Measurements from ENCODE around the gene DCC.

DCC gene

DNA sequence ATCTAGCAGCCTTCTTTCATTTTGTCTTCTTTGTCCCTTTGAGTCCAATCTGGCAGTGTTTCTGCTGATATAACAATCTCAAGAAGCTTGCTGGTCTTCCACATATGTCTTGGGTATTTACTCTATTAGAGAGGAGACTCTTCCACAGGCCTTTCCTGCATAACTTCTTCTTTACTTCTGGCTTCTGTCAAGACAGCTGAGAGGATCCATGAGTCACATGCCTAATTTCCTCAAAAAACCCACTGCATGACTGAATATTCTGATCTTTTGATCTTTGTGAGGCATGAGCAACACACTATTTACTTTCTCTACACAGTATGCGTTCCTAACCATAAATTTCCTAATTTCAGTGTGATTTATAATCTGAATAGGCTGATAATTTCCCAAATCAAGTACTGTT is 5.1 kb upstream of the DCC start:
- no peak overlapping the region for H3K4me3 Mint-ChIP-seq
- H3K27ac Mint-ChIP-seq = no peak overlapping the region
- no peaks in the 10 kb centered on the region for H3K9me3 Mint-ChIP-seq
- H3K36me3 Mint-ChIP-seq (ENCODE audit: low read depth) = no peaks in the 10 kb centered on the region
- H3K27me3 Mint-ChIP-seq (ENCODE audit: low read depth) = peaks cover 5% of the 10 kb centered on the region
- peaks cover 3% of the 10 kb centered on the region for H3K4me1 Mint-ChIP-seq
- TF ChIP-seq CTCF (IDR thresholded peaks at IDR 0.05; ENCODE audit: unreplicated experiment in 3 of 3) = no peak

DNA sequence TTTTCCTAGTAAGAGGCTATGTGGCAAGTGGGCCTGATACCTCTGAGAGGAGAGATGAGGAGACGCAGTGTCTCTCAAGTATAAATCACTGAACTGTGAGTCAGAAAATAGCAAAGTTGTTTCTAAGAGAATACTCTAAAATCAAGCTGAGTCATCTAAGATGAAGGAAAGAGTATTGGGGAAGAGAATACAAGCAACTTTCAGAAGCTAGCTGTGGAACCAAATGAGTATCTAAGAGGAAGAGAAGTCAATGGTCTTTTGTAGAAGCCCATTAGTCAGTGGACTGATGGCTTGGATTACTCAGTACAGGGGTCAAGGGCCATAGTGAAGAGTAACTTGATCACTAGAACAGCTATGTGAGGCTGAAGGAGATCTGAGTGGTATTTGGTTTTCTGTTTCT is 2.7 kb upstream of the DCC start:
- no peak for TF ChIP-seq CTCF (IDR thresholded peaks at IDR 0.05; ENCODE audit: unreplicated experiment in 3 of 3)
- H3K4me1 Mint-ChIP-seq = peaks cover 21% of the 10 kb centered on the region
- H3K9me3 Mint-ChIP-seq = no peaks in the 10 kb centered on the region
- H3K4me3 Mint-ChIP-seq = no peak overlapping the region
- no peak overlapping the region for H3K27ac Mint-ChIP-seq
- peaks cover 5% of the 10 kb centered on the region for H3K27me3 Mint-ChIP-seq (ENCODE audit: low read depth)
- no peaks in the 10 kb centered on the region for H3K36me3 Mint-ChIP-seq (ENCODE audit: low read depth)

DNA sequence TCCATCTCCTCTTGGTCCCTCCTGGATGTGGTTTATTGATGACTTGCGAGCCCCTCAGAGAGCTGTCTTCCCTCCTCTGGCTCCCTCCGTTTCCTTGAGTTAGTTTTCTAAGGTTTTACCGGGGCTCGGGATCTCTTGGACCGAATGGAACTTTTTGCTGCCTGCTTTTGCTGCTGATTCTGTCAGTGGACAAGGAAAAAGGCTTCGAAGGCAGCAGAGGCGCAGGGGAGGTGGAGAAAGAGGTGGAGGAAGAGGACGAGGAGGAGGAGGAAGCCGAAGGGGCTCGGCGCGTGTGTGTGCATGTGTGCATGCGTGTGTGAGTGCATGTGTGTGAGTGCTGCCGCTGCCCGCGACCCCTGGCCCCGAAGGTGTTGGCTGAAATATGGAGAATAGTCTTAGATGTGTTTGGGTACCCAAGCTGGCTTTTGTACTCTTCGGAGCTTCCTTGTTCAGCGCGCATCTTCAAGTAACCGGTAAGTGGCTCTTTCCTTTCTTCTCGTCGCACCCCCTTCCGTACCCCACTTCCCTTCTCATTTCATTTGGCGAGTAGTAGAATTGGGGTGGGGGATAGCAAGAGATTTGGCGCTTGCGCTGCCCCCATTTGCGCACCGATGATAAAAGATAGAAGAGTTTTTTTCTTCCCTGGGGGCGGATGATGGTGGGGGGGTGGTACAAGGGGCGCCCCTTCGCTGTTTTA is 557 bp downstream of the DCC start:
- H3K9me3 Mint-ChIP-seq = no peaks in the 10 kb centered on the region
- no peaks in the 10 kb centered on the region for H3K36me3 Mint-ChIP-seq (ENCODE audit: low read depth)
- H3K27ac Mint-ChIP-seq = no peak overlapping the region
- H3K4me1 Mint-ChIP-seq = peaks cover 27% of the 10 kb centered on the region
- peak overlapping the region in 2 of 3 experiments; percentile 86 for H3K4me3 Mint-ChIP-seq
- TF ChIP-seq CTCF (IDR thresholded peaks at IDR 0.05; ENCODE audit: unreplicated experiment in 3 of 3) = no peak
- H3K27me3 Mint-ChIP-seq (ENCODE audit: low read depth) = peaks cover 5% of the 10 kb centered on the region

DNA sequence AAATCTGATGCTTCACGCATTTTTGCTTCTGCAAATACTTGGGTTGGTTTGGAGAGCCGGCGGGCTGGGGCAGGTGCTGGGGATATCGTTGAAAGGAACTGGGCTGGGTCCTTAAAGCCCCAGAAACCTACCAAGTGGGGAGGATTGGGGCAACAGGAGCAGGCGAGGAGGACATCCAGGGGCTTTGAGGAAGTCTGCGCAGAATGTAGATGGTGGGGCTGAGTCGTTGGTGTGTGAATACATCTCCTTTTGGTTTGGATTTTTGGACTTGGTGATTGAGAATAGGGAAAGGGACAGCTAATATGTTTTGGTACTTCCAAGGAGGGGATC is 1.1 kb downstream of the DCC start:
- no peaks in the 10 kb centered on the region for H3K9me3 Mint-ChIP-seq
- no peak overlapping the region for H3K27ac Mint-ChIP-seq
- H3K4me1 Mint-ChIP-seq = peaks cover 27% of the 10 kb centered on the region
- H3K27me3 Mint-ChIP-seq (ENCODE audit: low read depth) = peaks cover 5% of the 10 kb centered on the region
- peak overlapping the region in 2 of 3 experiments; percentile 86 for H3K4me3 Mint-ChIP-seq
- H3K36me3 Mint-ChIP-seq (ENCODE audit: low read depth) = no peaks in the 10 kb centered on the region
- TF ChIP-seq CTCF (IDR thresholded peaks at IDR 0.05; ENCODE audit: unreplicated experiment in 3 of 3) = no peak

DNA sequence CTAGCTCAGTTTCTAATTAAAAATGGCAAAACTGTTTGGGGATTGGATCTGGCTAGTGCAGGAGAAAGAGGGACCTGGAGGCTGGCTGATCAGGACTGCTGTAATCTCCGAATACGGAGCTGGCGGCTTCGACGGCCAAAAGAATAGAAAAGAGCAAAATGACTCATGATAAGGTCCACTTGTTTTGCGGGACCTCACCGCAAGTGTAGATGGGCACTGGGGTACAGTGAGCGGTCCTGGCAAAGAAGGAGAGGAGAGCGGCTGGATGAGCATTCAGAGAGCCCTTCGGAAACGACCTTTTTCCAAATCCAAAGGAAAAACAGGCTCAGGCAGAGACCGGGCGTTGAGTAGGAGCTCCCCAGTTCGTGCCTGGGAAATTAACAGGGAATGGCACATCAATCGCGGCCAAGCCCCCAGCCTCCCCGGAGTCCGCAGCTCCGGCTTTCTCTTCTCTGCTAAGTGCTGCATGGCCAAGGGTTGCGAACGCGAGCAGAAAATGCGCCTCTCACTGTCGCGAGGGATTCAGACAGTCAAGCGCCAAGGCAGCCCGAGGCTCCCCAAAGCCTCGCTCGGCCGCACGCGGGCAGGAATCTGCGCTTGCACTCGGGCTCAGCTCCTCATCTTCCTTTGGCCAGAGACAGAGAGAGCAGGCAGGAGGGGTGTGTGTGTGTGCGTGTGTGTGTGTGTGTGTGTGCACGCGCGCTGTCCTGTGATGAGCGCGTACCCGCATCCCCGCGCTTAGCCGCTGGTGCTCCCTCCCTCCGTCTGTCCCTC is 1.8 kb downstream of the DCC start:
- peaks cover 27% of the 10 kb centered on the region for H3K4me1 Mint-ChIP-seq
- no peaks in the 10 kb centered on the region for H3K9me3 Mint-ChIP-seq
- H3K4me3 Mint-ChIP-seq = peak overlapping the region in 2 of 3 experiments; percentile 86
- no peak for TF ChIP-seq CTCF (IDR thresholded peaks at IDR 0.05; ENCODE audit: unreplicated experiment in 3 of 3)
- peaks cover 11% of the 10 kb centered on the region for H3K27me3 Mint-ChIP-seq (ENCODE audit: low read depth)
- no peak overlapping the region for H3K27ac Mint-ChIP-seq
- no peaks in the 10 kb centered on the region for H3K36me3 Mint-ChIP-seq (ENCODE audit: low read depth)

DNA sequence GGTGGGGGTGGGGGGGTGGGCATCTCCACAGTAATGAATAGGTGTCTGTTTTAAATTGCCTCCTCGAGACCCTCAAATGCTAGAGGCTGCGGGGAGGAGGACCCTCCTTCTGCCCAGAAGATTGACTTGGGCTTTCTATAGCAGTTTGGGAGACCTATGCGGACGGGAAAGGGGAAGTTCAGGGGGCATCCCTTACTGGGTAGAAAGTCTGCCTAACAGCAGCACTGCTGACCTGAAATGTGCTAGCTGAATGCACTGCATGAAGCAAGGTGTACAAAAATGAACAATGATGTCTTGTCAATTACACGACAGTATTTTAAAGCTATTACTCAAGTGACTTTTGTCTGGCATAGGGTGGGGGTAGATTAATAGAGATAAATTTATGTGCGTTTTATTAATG is 2.5 kb downstream of the DCC start:
- Mint-ChIP-seq H3K9me3 (no peaks in the 10 kb centered on the region), H3K4me1 (peaks cover 27% of the 10 kb centered on the region), H3K36me3 (ENCODE audit: low read depth) (no peaks in the 10 kb centered on the region), H3K27ac (no peak overlapping the region), H3K27me3 (ENCODE audit: low read depth) (peaks cover 6% of the 10 kb centered on the region), H3K4me3 (no peak overlapping the region)
- no peak for TF ChIP-seq CTCF (IDR thresholded peaks at IDR 0.05; ENCODE audit: unreplicated experiment in 3 of 3)

All from nephron (organoid).